Measurements from ENCODE around the gene TJAP1.

Gene TJAP1

GRCh38 chr6:43444036-43444435 lies 33.3 kb upstream of the TJAP1 start:
- no peak overlapping the region for H3K27ac ChIP-seq (ENCODE audit: low read depth, low read length)
- H3K36me3 ChIP-seq (ENCODE audit: control insufficient read depth in 1 of 2, insufficient read depth in 2 of 2, low read length in 2 of 2), result peaks cover 65 to 71% of the 10 kb centered on the region in 2 experiments
- H3K18ac ChIP-seq (ENCODE audit: low read length), result no peak overlapping the region
- no peak overlapping the region for H4K8ac ChIP-seq (ENCODE audit: low read depth, low read length)
- no peaks in the 10 kb centered on the region for H3K79me1 ChIP-seq (ENCODE audit: low read length)
- H3K14ac ChIP-seq (ENCODE audit: low read length), result no peak overlapping the region
- no peaks in the 10 kb centered on the region for H3K79me2 ChIP-seq (ENCODE audit: control insufficient read depth, insufficient read depth, low read length, poor library complexity)
- H2AK5ac ChIP-seq (ENCODE audit: low read length), result no peak overlapping the region
- H2BK12ac ChIP-seq (ENCODE audit: low read length), result no peak overlapping the region
- H4K12ac ChIP-seq (ENCODE audit: low read depth, low read length), result no peak overlapping the region
- H2BK120ac ChIP-seq (ENCODE audit: insufficient read depth, low read length, poor library complexity), result no peak overlapping the region
- no peak overlapping the region for H4K91ac ChIP-seq (ENCODE audit: low read depth, low read length)
- H3K4me2 ChIP-seq (ENCODE audit: low read length), result no peak overlapping the region
- no peaks in the 10 kb centered on the region for H3K4me1 ChIP-seq (ENCODE audit: control insufficient read depth in 1 of 2, insufficient read depth in 2 of 2, low read length in 2 of 2)
- no peak overlapping the region for H2AFZ ChIP-seq (ENCODE audit: insufficient read depth, low read length, poor library complexity)
- no CpG with 5 or more reads among the region's 10 CpGs for WGBS (ENCODE audit: extremely low coverage, insufficient coverage, insufficient read length)
- no peaks in the 10 kb centered on the region for H3K9me3 ChIP-seq (ENCODE audit: insufficient read depth, low read depth, low read length)
- H3K9ac ChIP-seq (ENCODE audit: low read length), result no peak overlapping the region
- no peaks in the 10 kb centered on the region for H3K27me3 ChIP-seq (ENCODE audit: insufficient read depth, low read length)
- no peak overlapping the region for H3K4ac ChIP-seq (ENCODE audit: low read depth, low read length)
- H3K23ac ChIP-seq (ENCODE audit: low read length), result no peak overlapping the region
- DNase-seq, result no peak
- H3K4me3 ChIP-seq (ENCODE audit: low read depth, low read length), result no peak overlapping the region
- H2BK5ac ChIP-seq (ENCODE audit: low read depth, low read length, poor library complexity), result no peak overlapping the region

- WGBS (ENCODE audit: extremely low coverage, insufficient coverage, insufficient read length), result no CpG with 5 or more reads among the region's 8 CpGs
- H3K4me2 ChIP-seq (ENCODE audit: low read length), result no peak overlapping the region
- no peak overlapping the region for H4K8ac ChIP-seq (ENCODE audit: low read depth, low read length)
- H3K36me3 ChIP-seq (ENCODE audit: control insufficient read depth in 1 of 2, insufficient read depth in 2 of 2, low read length in 2 of 2), result peaks cover 69 to 76% of the 10 kb centered on the region in 2 experiments
- no peak overlapping the region for H3K23ac ChIP-seq (ENCODE audit: low read length)
- no peak overlapping the region for H3K9ac ChIP-seq (ENCODE audit: low read length)
- no peaks in the 10 kb centered on the region for H3K27me3 ChIP-seq (ENCODE audit: insufficient read depth, low read length)
- H2AK5ac ChIP-seq (ENCODE audit: low read length), result no peak overlapping the region
- H3K4ac ChIP-seq (ENCODE audit: low read depth, low read length), result no peak overlapping the region
- H4K12ac ChIP-seq (ENCODE audit: low read depth, low read length), result no peak overlapping the region
- H4K91ac ChIP-seq (ENCODE audit: low read depth, low read length), result no peak overlapping the region
- no peak overlapping the region for H3K4me3 ChIP-seq (ENCODE audit: low read depth, low read length)
- no peak overlapping the region for H3K14ac ChIP-seq (ENCODE audit: low read length)
- no peaks in the 10 kb centered on the region for H3K9me3 ChIP-seq (ENCODE audit: insufficient read depth, low read depth, low read length)
- no peaks in the 10 kb centered on the region for H3K4me1 ChIP-seq (ENCODE audit: control insufficient read depth in 1 of 2, insufficient read depth in 2 of 2, low read length in 2 of 2)
- H2AFZ ChIP-seq (ENCODE audit: insufficient read depth, low read length, poor library complexity), result no peak overlapping the region
- H2BK5ac ChIP-seq (ENCODE audit: low read depth, low read length, poor library complexity), result no peak overlapping the region
- H3K79me1 ChIP-seq (ENCODE audit: low read length), result no peaks in the 10 kb centered on the region
- no peak overlapping the region for H2BK120ac ChIP-seq (ENCODE audit: insufficient read depth, low read length, poor library complexity)
- no peak overlapping the region for H3K27ac ChIP-seq (ENCODE audit: low read depth, low read length)
- no peak for DNase-seq
- no peak overlapping the region for H2BK12ac ChIP-seq (ENCODE audit: low read length)
- H3K18ac ChIP-seq (ENCODE audit: low read length), result no peak overlapping the region
- no peaks in the 10 kb centered on the region for H3K79me2 ChIP-seq (ENCODE audit: control insufficient read depth, insufficient read depth, low read length, poor library complexity)
These were observed 32.8 kb upstream of the TJAP1 start for GRCh38 chr6:43444582-43444981.

GRCh38 chr6:43445576-43445975 lies 31.8 kb upstream of the TJAP1 start:
- Histone ChIP-seq H3K79me2 (ENCODE audit: control insufficient read depth, insufficient read depth, low read length, poor library complexity) (no peaks in the 10 kb centered on the region), H2AK5ac (ENCODE audit: low read length) (no peak overlapping the region), H3K27ac (ENCODE audit: low read depth, low read length) (no peak overlapping the region), H3K4me1 (ENCODE audit: control insufficient read depth in 1 of 2, insufficient read depth in 2 of 2, low read length in 2 of 2) (no peaks in the 10 kb centered on the region), H3K4me3 (ENCODE audit: low read depth, low read length) (no peak overlapping the region), H2BK12ac (ENCODE audit: low read length) (no peak overlapping the region), H2AFZ (ENCODE audit: insufficient read depth, low read length, poor library complexity) (no peak overlapping the region), H3K36me3 (ENCODE audit: control insufficient read depth in 1 of 2, insufficient read depth in 2 of 2, low read length in 2 of 2) (peaks cover 71 to 81% of the 10 kb centered on the region in 2 experiments), H3K9me3 (ENCODE audit: insufficient read depth, low read depth, low read length) (no peaks in the 10 kb centered on the region), H3K79me1 (ENCODE audit: low read length) (no peaks in the 10 kb centered on the region), H4K8ac (ENCODE audit: low read depth, low read length) (no peak overlapping the region), H3K23ac (ENCODE audit: low read length) (no peak overlapping the region), H3K9ac (ENCODE audit: low read length) (no peak overlapping the region), H4K12ac (ENCODE audit: low read depth, low read length) (no peak overlapping the region), H4K91ac (ENCODE audit: low read depth, low read length) (no peak overlapping the region), H3K27me3 (ENCODE audit: insufficient read depth, low read length) (no peaks in the 10 kb centered on the region), H3K18ac (ENCODE audit: low read length) (no peak overlapping the region), H2BK5ac (ENCODE audit: low read depth, low read length, poor library complexity) (no peak overlapping the region), H2BK120ac (ENCODE audit: insufficient read depth, low read length, poor library complexity) (no peak overlapping the region), H3K4me2 (ENCODE audit: low read length) (no peak overlapping the region), H3K14ac (ENCODE audit: low read length) (no peak overlapping the region), H3K4ac (ENCODE audit: low read depth, low read length) (no peak overlapping the region)
- no peak for DNase-seq
- no CpG with 5 or more reads among the region's 16 CpGs for WGBS (ENCODE audit: extremely low coverage, insufficient coverage, insufficient read length)

GRCh38 chr6:43447604-43448003 lies 29.8 kb upstream of the TJAP1 start:
- 100% methylated on average over 2 of the region's 16 CpGs for WGBS (ENCODE audit: extremely low coverage, insufficient coverage, insufficient read length)

More at GRCh38 chr6:43447604-43448003, 29.8 kb upstream of the TJAP1 start:
- no peak overlapping the region for H3K14ac ChIP-seq (ENCODE audit: low read length)
- H3K9ac ChIP-seq (ENCODE audit: low read length), result no peak overlapping the region
- no peak overlapping the region for H4K12ac ChIP-seq (ENCODE audit: low read depth, low read length)
- no peak overlapping the region for H2BK12ac ChIP-seq (ENCODE audit: low read length)
- no peak overlapping the region for H2AK5ac ChIP-seq (ENCODE audit: low read length)
- no peak overlapping the region for H2BK5ac ChIP-seq (ENCODE audit: low read depth, low read length, poor library complexity)
- H3K79me1 ChIP-seq (ENCODE audit: low read length), result no peaks in the 10 kb centered on the region
- H3K79me2 ChIP-seq (ENCODE audit: control insufficient read depth, insufficient read depth, low read length, poor library complexity), result no peaks in the 10 kb centered on the region
- peaks cover 79 to 88% of the 10 kb centered on the region in 2 experiments for H3K36me3 ChIP-seq (ENCODE audit: control insufficient read depth in 1 of 2, insufficient read depth in 2 of 2, low read length in 2 of 2)
- no peaks in the 10 kb centered on the region for H3K4me1 ChIP-seq (ENCODE audit: control insufficient read depth in 1 of 2, insufficient read depth in 2 of 2, low read length in 2 of 2)
- H2BK120ac ChIP-seq (ENCODE audit: insufficient read depth, low read length, poor library complexity), result no peak overlapping the region
- H2AFZ ChIP-seq (ENCODE audit: insufficient read depth, low read length, poor library complexity), result no peak overlapping the region
- H3K27ac ChIP-seq (ENCODE audit: low read depth, low read length), result no peak overlapping the region
- no peaks in the 10 kb centered on the region for H3K9me3 ChIP-seq (ENCODE audit: insufficient read depth, low read depth, low read length)
- H3K23ac ChIP-seq (ENCODE audit: low read length), result no peak overlapping the region
- H3K4ac ChIP-seq (ENCODE audit: low read depth, low read length), result no peak overlapping the region
- H3K27me3 ChIP-seq (ENCODE audit: insufficient read depth, low read length), result no peaks in the 10 kb centered on the region
- no peak overlapping the region for H4K8ac ChIP-seq (ENCODE audit: low read depth, low read length)
- H3K4me2 ChIP-seq (ENCODE audit: low read length), result no peak overlapping the region
- no peak overlapping the region for H4K91ac ChIP-seq (ENCODE audit: low read depth, low read length)
- no peak for DNase-seq
- no peak overlapping the region for H3K4me3 ChIP-seq (ENCODE audit: low read depth, low read length)
- no peak overlapping the region for H3K18ac ChIP-seq (ENCODE audit: low read length)

Measured in trophoblast cell (in vitro differentiated cells and primary cell).